ENCODE results near the gene PALM3.

GRCh38 chr19:14022469-14022868 lies 39.4 kb downstream of the PALM3 start:
- TF ChIP-seq, protein P1, sequence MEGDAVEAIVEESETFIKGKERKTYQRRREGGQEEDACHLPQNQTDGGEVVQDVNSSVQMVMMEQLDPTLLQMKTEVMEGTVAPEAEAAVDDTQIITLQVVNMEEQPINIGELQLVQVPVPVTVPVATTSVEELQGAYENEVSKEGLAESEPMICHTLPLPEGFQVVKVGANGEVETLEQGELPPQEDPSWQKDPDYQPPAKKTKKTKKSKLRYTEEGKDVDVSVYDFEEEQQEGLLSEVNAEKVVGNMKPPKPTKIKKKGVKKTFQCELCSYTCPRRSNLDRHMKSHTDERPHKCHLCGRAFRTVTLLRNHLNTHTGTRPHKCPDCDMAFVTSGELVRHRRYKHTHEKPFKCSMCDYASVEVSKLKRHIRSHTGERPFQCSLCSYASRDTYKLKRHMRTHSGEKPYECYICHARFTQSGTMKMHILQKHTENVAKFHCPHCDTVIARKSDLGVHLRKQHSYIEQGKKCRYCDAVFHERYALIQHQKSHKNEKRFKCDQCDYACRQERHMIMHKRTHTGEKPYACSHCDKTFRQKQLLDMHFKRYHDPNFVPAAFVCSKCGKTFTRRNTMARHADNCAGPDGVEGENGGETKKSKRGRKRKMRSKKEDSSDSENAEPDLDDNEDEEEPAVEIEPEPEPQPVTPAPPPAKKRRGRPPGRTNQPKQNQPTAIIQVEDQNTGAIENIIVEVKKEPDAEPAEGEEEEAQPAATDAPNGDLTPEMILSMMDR (IDR thresholded peaks at IDR 0.05): no peak
- no peak for TF ChIP-seq POLR2A (IDR thresholded peaks at IDR 0.05)
